HEK293 (cell line): ENCODE data around the gene TBL1XR1.

Experiments used
- CTCF ChIA-PET: fragments of 350-600 bp; formaldehyde crosslinking; extraction: SDS; loops from one replicate; lab custom pipeline; 2021; ENCODE audit warnings: antibody characterized with exemption; lab: Yijun Ruan, JAX
- POLR2A ChIA-PET: fragments of 300-600 bp; formaldehyde crosslinking; extraction: SDS; loops from one replicate; lab custom pipeline; 2020; ENCODE audit warnings: antibody characterized with exemption, inconsistent platforms; lab: Yijun Ruan, JAX
- H3K27ac ChIP-seq: fragments of 200-500 bp; sonication (Bioruptor generic); 2 replicates; pipeline ENCODE4 v1.5.1; 2014; ENCODE audit warnings: low read depth, low read length, control low read depth, inconsistent platforms; ENCODE audit errors: extremely low read depth
- H3K36me3 ChIP-seq, 2 experiments: fragments of 200-500 bp in 1 of 2; sonication (Bioruptor generic) in 1 of 2; 1 replicate in 1 of 2; 2 replicates in 1 of 2; pipeline ENCODE4 v1.5.1; 2014 to 2017; ENCODE audit warnings: inconsistent platforms in 2 of 2, low read length in 2 of 2; ENCODE audit not compliant: control insufficient read depth in 2 of 2, insufficient read depth in 1 of 2
- H3K4me1 ChIP-seq: fragments of 200-500 bp; sonication (Bioruptor generic); 2 replicates; pipeline ENCODE4 v1.5.1; 2014; ENCODE audit warnings: mild to moderate bottlenecking, low read length, inconsistent platforms; ENCODE audit not compliant: control insufficient read depth, insufficient read depth
- H3K4me3 ChIP-seq: 2 replicates; pipeline ENCODE4 v1.5.1; 2011; ENCODE audit warnings: low read depth, mild to moderate bottlenecking, control low read depth, low read length, moderate library complexity
- H3K9me3 ChIP-seq: fragments of 200-500 bp; sonication (Bioruptor generic); 2 replicates; pipeline ENCODE4 v1.5.1; 2014; ENCODE audit warnings: low read depth, low read length, inconsistent platforms; ENCODE audit not compliant: control insufficient read depth, insufficient read depth
- EGR2 ChIP-seq: fragments of 450-650 bp; formaldehyde crosslinking; IDR thresholded peaks from 2 replicates; pipeline ENCODE4 v1.5.1; 2016; ENCODE audit warnings: low read depth, missing biosample characterization, missing genetic modification characterization
- REPIN1 ChIP-seq: fragments of 450-650 bp; formaldehyde crosslinking; IDR thresholded peaks from 2 replicates; pipeline ENCODE4 v1.5.1; 2017; ENCODE audit warnings: missing biosample characterization, missing genetic modification characterization, low read depth
- TCF7L2 ChIP-seq: IDR thresholded peaks from 2 replicates; pipeline ENCODE4 v1.6.1; 2011; ENCODE audit warnings: low read depth, mild to moderate bottlenecking, inconsistent platforms, low read length, moderate library complexity, borderline replicate concordance
- ZNF157 ChIP-seq: fragments of 450-650 bp; formaldehyde crosslinking; IDR thresholded peaks from 2 replicates; pipeline ENCODE4 v1.5.1; 2016; ENCODE audit warnings: missing biosample characterization, missing genetic modification characterization
- ZNF202 ChIP-seq: fragments of 450-650 bp; formaldehyde crosslinking; IDR thresholded peaks from 2 replicates; pipeline ENCODE4 v1.5.1; 2016; ENCODE audit warnings: missing biosample characterization, missing genetic modification characterization, borderline replicate concordance
- ZNF292 ChIP-seq: fragments of 450-650 bp; formaldehyde crosslinking; IDR thresholded peaks from 2 replicates; pipeline ENCODE4 v1.5.1; 2016; ENCODE audit warnings: low read depth, missing biosample characterization, missing genetic modification characterization, borderline replicate concordance
- ZNF335 ChIP-seq: fragments of 450-650 bp; formaldehyde crosslinking; conservative IDR thresholded peaks from 2 replicates; pipeline ENCODE4 v1.5.1; 2016; ENCODE audit warnings: missing biosample characterization, missing genetic modification characterization
- ZNF433 ChIP-seq: fragments of 450-650 bp; formaldehyde crosslinking; IDR thresholded peaks from 2 replicates; pipeline ENCODE4 v1.5.1; 2016; ENCODE audit warnings: missing biosample characterization, missing genetic modification characterization, low read depth
- ZNF549 ChIP-seq: fragments of 450-650 bp; IDR thresholded peaks from 2 replicates; pipeline ENCODE4 v1.5.1; 2018; ENCODE audit warnings: missing biosample characterization, missing genetic modification characterization, mild to moderate bottlenecking, inconsistent platforms, moderate library complexity
- ZNF658 ChIP-seq: fragments of 450-650 bp; formaldehyde crosslinking; IDR thresholded peaks from 2 replicates; pipeline ENCODE4; 2016; ENCODE audit warnings: missing biosample characterization, missing genetic modification characterization
- ZNF747 ChIP-seq: fragments of 450-650 bp; formaldehyde crosslinking; IDR thresholded peaks from 2 replicates; pipeline ENCODE4 v1.5.1; 2016; ENCODE audit warnings: missing biosample characterization, missing genetic modification characterization
- ZNF843 ChIP-seq: fragments of 450-650 bp; formaldehyde crosslinking; IDR thresholded peaks from 2 replicates; pipeline ENCODE4 v1.5.1; 2016; ENCODE audit warnings: missing biosample characterization, missing genetic modification characterization
- TF ChIP-seq, protein P1 (sequence below): fragments of 450-650 bp; formaldehyde crosslinking; IDR thresholded peaks from 2 replicates; pipeline ENCODE4 v1.5.1; 2016; ENCODE audit warnings: missing biosample characterization, missing genetic modification characterization
- TF ChIP-seq, protein P2 (sequence below): fragments of 450-650 bp; formaldehyde crosslinking; IDR thresholded peaks from 2 replicates; pipeline ENCODE4 v1.5.1; 2016; ENCODE audit warnings: missing biosample characterization, missing genetic modification characterization
- TF ChIP-seq, protein P3 (sequence below): fragments of 450-650 bp; formaldehyde crosslinking; IDR thresholded peaks from 2 replicates; pipeline ENCODE4 v1.5.1; 2016; ENCODE audit warnings: missing biosample characterization, missing genetic modification characterization

TBL1XR1 gene

DNA sequence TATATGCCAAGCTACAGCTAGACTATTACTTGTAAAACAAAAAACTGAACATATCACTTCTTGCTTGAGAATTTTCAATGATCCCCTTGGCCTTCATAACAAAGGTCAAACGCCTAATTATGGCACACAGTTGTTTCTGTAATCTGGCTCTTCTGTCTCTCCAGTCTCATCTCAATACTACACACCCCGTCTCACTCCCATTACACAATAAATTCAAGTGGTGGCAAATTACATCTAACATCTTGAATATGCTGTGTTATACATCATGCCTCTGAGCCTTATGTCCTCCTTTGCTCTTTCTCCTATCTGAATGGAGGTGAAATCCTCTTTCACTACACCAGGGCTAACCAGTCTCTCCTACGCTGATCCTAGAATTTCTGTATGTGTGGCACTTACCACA, 140.4 kb downstream of the TBL1XR1 start:
- Histone ChIP-seq H3K36me3 (peaks cover 0 to 11% of the 10 kb centered on the region in 2 experiments; a peak in 2 of 3 replicates), H3K4me3 (no peak overlapping the region), H3K9me3 (no peaks in the 10 kb centered on the region)
- POLR2A ChIA-PET = no interaction called here
- no peak for TF ChIP-seq ZNF549 (tag by site-specific recombination)
- TF ChIP-seq ZNF157 (tag by site-specific recombination) = no peak
- TF ChIP-seq ZNF202 (tag by site-specific recombination) = no peak
- TF ChIP-seq ZNF658 = no peak
- TF ChIP-seq REPIN1 (tag by site-specific recombination) = no peak
- TF ChIP-seq ZNF843 (tag by site-specific recombination) = no peak
- TF ChIP-seq, all 188 proteins: peak for 0
- H3K4me1 ChIP-seq = no peaks in the 10 kb centered on the region
- CTCF ChIA-PET = no interaction called here
- H3K27ac ChIP-seq = no peak overlapping the region

DNA sequence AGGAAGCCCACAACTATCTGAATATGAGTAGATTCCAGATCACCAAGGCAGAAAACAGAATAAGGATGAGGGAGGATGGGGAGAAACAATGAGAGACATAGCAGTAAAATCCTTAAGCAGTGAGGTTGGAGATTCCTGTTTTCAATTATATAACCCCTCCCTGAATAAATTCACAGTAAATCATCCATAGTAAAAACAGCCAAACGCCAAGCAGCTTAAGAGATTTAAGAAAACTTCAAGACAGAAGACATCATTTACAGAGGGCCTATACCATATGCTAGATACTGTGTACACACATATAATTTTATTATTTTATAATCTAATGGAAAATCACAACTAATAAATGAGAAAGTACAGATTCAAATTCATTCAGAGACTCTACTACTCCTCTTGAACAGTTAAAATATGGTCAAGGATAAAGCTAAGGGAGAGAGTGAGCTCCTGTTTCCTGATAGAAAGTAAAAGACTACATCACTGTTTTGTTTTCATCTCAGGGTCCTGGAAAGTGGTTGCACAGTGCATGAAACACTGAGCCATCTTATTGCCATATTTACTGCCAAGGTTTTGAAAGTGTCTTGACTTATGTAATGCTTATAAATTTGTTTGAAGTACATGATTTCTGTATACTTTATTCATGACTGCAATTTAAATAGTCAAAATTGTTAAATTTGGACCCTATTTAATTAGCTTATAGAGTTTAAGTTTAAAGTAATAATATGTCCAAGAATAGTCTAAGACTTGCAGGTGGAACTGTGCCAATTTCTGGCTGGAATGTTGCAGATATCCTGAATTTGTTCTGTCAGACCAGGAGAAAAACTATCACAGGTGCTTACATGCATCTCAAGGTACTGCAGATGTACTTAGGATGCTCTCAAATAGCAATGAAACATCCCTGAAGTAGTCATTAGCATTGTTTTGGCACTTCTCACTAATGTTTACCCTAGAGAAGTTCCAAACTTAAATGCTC, 141.4 kb downstream of the TBL1XR1 start:
- no peaks in the 10 kb centered on the region for H3K4me1 ChIP-seq

More for the DNA sequence above, 141.4 kb downstream of the TBL1XR1 start:
- peaks cover 0 to 11% of the 10 kb centered on the region in 2 experiments; a peak in 2 of 3 replicates for H3K36me3 ChIP-seq
- POLR2A ChIA-PET = no interaction called here
- H3K4me3 ChIP-seq = no peak overlapping the region
- no peak overlapping the region for H3K27ac ChIP-seq
- H3K9me3 ChIP-seq = no peaks in the 10 kb centered on the region
- CTCF ChIA-PET = interaction anchor here (0.6 to 1.2 kb wide), 2 partner anchors 19 to 547 kb away, joined by 3 to 4 read pairs; no protein-coding TSS in a partner anchor
- TF ChIP-seq ZNF433 (tag by site-specific recombination) = no peak
- no peak for TF ChIP-seq ZNF335 (tag by site-specific recombination)
- TF ChIP-seq ZNF747 (tag by site-specific recombination) = no peak
- TF ChIP-seq, protein P1, sequence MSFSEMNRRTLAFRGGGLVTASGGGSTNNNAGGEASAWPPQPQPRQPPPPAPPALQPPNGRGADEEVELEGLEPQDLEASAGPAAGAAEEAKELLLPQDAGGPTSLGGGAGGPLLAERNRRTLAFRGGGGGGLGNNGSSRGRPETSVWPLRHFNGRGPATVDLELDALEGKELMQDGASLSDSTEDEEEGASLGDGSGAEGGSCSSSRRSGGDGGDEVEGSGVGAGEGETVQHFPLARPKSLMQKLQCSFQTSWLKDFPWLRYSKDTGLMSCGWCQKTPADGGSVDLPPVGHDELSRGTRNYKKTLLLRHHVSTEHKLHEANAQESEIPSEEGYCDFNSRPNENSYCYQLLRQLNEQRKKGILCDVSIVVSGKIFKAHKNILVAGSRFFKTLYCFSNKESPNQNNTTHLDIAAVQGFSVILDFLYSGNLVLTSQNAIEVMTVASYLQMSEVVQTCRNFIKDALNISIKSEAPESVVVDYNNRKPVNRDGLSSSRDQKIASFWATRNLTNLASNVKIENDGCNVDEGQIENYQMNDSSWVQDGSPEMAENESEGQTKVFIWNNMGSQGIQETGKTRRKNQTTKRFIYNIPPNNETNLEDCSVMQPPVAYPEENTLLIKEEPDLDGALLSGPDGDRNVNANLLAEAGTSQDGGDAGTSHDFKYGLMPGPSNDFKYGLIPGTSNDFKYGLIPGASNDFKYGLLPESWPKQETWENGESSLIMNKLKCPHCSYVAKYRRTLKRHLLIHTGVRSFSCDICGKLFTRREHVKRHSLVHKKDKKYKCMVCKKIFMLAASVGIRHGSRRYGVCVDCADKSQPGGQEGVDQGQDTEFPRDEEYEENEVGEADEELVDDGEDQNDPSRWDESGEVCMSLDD (tag by site-specific recombination) = no peak
- TF ChIP-seq, protein P2, sequence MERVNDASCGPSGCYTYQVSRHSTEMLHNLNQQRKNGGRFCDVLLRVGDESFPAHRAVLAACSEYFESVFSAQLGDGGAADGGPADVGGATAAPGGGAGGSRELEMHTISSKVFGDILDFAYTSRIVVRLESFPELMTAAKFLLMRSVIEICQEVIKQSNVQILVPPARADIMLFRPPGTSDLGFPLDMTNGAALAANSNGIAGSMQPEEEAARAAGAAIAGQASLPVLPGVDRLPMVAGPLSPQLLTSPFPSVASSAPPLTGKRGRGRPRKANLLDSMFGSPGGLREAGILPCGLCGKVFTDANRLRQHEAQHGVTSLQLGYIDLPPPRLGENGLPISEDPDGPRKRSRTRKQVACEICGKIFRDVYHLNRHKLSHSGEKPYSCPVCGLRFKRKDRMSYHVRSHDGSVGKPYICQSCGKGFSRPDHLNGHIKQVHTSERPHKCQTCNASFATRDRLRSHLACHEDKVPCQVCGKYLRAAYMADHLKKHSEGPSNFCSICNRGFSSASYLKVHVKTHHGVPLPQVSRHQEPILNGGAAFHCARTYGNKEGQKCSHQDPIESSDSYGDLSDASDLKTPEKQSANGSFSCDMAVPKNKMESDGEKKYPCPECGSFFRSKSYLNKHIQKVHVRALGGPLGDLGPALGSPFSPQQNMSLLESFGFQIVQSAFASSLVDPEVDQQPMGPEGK (tag by site-specific recombination) = no peak
- TF ChIP-seq EGR2 (tag by site-specific recombination) = no peak
- TF ChIP-seq, protein P3, sequence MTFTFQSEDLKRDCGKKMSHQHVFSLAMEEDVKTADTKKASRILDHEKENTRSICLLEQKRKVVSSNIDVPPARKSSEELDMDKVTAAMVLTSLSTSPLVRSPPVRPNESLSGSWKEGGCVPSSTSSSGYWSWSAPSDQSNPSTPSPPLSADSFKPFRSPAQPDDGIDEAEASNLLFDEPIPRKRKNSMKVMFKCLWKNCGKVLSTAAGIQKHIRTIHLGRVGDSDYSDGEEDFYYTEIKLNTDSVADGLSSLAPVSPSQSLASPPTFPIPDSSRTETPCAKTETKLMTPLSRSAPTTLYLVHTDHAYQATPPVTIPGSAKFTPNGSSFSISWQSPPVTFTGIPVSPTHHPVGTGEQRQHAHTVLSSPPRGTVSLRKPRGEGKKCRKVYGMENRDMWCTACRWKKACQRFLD = no peak
- no peak for TF ChIP-seq TCF7L2
- TF ChIP-seq ZNF292 (tag by site-specific recombination) = no peak
